H54 (cell line): ENCODE results near the gene ULK2.
"Not testable (repeated sequence)": the region's sequence is repeated elsewhere in the genome, so short reads cannot be mapped to it uniquely, and the experiment has no call there.

Experiments
- DNase-seq: peaks from one replicate; pipeline ENCODE4 v3.0.0; 2011; ENCODE audit warnings: low spot score, mixed read lengths; ENCODE audit not compliant: insufficient read length
- FAIRE-seq: peaks from 3 replicates; lab custom pipeline; 2011; peaks lifted over from hg19 to GRCh38; lab: Jason Lieb, UNC
- POLR2A ChIP-seq: IDR thresholded peaks from 2 replicates; pipeline ENCODE4 v1.6.1; 2011; ENCODE audit warnings: low read depth, mild to moderate bottlenecking, low read length

ULK2 gene

GRCh38 chr17:19880393-19880792 is 12.7 kb upstream of the ULK2 start:
- no peak for DNase-seq
- no peak for FAIRE-seq
- TF ChIP-seq POLR2A: no peak

DNA sequence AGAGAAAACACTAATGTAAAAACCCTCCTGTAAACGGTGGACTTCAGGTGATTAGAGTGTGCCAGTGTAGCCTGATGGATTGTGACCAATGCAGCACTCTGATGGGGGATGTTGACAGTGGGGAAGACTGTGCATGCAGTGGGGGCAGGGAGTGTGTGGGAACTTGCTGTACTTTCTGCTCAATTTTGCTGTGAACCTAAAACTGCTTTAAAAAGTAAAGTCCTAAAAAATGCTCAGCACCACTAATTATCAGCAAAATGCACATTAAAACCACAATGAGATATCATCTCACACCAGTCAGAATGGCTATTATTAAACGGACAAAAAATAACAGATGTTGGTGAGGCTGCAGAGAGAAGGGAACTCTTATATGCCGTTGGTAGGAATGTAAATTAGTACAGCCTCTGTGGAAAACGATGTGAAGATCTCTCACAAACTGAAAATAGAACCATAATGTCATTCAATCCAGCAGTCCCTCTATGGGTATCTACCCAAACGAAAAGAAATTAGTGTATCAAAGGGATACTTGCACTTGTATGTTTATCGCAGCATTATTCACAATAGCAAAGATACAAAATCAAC is 9.7 kb upstream of the ULK2 start:
- FAIRE-seq: no peak
- no peak for TF ChIP-seq POLR2A
- DNase-seq: no peak

DNA sequence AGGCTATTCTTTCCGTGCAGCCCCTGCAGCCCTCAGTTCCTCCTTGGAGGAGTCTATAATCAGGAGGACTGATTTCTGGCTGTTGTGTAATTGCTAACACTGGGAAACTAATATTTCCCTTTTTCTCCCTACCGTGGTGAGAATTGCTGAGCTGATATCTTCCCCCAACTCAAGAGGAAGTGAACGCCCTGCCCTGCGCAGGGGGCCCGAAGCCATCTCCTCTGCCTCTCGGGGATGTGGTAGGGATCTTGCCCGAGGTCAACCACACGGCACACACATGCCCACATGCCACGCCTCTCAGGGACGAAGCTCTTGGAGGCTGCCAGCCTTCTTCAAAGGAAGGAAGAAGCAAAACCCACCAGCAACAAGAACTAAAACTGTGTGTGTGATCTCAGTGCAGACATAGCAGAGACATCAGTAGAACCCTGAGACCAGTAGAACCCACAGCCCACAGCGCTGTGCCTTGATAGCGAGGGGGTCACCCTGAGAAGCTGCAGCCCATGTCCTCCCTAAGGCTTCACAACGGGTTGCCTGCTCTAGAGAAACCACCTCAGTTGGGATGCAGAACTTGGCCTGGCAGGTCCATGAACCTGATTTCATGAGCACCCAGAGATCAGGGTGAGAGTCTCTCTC is 8.9 kb upstream of the ULK2 start:
- TF ChIP-seq POLR2A: no peak
- no peak for FAIRE-seq
- no peak for DNase-seq

DNA sequence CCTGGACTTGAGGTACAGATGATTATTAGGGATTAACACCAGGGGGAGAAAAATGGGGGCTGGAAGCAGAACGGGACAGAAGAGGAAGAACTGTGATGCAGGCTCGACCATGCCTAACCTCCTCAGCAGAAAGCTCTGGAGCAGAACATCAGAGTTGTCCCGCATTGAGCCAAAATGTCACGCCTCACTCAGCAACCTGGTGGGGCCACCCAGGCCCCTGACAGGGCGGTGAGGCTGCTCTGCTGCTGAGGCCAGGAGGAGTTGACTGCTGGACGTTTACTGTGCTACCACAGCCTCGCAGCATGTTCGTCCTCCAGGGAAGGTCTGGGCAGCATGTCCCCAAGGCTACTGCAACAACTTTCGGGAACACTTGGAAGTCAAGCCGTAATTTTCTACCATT is 6.5 kb upstream of the ULK2 start:
- no peak for TF ChIP-seq POLR2A

DNA sequence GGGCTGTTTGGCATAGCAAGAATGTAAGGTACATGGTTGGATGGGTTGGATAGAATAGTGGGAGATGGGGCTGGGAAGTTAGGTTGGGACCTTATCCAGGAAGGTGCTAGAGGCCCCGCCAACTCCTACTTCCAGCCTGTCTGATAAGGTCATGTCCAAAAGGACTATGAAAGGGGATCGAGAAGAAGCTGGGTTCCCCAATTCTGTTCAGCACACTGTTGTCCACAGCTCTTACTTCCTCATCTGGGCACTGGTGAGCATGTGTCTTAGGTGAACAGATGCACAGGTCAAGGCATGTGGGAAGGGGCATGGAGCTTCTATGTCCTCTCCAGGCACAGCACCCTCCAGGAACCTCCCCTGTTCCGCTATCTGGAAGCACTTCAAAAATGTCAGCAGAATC is 5.6 kb upstream of the ULK2 start:
- TF ChIP-seq POLR2A: no peak
- DNase-seq (no peak), FAIRE-seq (no peak)

More for the DNA sequence above, 6.5 kb upstream of the ULK2 start:
- no peak for DNase-seq
- FAIRE-seq: no peak

- no peak for TF ChIP-seq POLR2A
- FAIRE-seq (no peak), DNase-seq (no peak)
Observed at GRCh38 chr17:19868079-19868395, 301 bp upstream of the ULK2 start.

DNA sequence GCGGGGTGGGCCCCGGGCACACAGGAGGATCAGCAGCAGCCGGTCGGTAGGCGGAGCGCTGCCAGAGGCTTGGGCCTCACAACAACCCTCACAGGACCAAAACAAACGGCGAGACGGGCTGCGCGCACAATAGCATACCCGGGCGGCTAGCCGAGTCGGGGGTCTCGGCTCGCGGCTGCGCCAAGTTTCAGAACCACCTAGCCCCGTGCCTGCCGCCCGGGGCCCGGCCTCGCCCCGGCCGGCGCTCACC is 732 bp downstream of the ULK2 start:
- peak; percentile 74 for DNase-seq
- no peak for FAIRE-seq
- TF ChIP-seq POLR2A: 0 out of 2 replicates have a peak, but pooled peaks have one; percentile 5

DNA sequence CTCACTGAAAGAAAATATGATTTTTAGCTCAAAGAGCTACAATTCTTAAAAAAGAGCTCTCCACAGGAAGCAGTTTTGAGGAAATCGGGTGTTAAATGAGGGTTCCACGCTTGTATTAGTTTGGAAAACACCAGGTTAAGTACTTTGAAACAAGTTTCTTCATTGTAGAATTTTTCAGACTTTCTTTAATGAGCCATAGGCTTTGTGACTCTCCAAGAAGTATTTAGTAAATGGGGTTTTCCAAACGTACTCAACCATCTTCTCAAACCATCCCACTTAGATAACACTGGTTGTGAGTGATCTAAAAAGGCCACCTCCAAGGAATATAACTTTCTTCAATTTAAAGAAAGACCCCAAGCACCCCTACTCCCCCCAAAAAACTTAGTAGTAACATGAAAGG is 2.7 kb downstream of the ULK2 start:
- FAIRE-seq (no peak), DNase-seq (no peak)
- no peak for TF ChIP-seq POLR2A

- not testable (repeated sequence) for FAIRE-seq, DNase-seq
Observed at GRCh38 chr17:19860647-19861177, 7.0 kb downstream of the ULK2 start.

DNA sequence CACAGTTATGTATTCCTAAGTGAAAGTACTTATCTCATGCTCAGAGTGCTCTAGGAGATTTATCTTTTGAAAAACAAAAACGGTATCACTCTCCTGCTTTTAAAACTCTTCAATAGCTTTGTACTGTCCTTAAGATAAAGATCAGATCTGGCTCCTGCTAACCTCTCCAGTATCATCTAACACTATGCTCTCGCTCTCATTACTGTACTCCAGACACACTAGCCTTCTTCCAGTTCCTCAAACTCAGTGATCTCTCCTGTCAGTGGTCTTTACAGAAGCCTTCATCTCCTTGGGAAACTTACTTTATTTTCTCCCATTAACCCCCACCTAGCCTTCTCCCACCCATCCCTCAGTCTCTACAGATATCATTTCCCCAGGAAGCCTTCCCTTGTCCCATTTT is 10.1 kb downstream of the ULK2 start:
- FAIRE-seq: no peak
- DNase-seq: no peak
- TF ChIP-seq POLR2A: no peak

- TF ChIP-seq POLR2A: no peak
- DNase-seq (no peak), FAIRE-seq (no peak)
Observed at GRCh38 chr17:19833914-19834313, 33.8 kb downstream of the ULK2 start.

DNA sequence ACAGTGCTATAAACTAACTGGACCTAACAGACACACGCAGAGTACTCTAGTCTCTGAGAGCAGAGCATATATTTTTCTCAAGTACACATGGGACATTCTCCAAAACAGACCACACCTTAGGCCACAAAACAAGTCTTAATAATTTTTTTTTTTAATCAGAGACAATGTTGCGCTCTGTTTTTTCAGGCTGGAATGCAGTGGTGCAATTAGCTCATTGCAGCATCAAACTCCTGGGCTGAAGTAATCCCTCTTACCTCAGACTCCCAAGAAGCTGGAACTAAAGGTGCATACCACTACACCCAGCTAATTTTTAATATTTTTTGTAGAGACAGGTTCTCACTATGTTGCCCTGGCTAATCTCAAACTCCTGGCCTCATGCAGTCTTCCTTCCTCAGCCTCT is 37.7 kb downstream of the ULK2 start:
- DNase-seq (no peak), FAIRE-seq (no peak)
- TF ChIP-seq POLR2A: no peak

DNA sequence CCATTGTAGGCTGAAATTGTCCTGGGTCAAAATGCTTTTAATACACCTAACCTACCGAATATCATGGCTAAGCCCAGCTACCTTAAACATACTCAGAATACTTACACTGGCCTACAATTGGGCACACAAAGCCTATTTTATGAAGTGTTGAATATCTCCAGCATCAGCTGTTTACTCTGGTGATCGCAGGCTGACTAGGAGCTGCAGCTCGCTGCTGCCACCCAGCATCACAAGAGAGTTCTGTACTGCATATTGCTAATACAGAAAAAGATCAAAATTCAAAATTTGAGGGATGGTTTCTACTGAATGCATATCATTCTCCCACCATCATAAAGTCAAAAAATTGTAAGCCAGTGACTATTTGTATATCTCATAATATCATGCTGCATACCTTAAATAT is 55.3 kb downstream of the ULK2 start:
- FAIRE-seq: peak; percentile 91
- DNase-seq: peak; percentile 15
- TF ChIP-seq POLR2A: no peak

GRCh38 chr17:19805006-19805405 is 62.7 kb downstream of the ULK2 start:
- TF ChIP-seq POLR2A: no peak
- DNase-seq: no peak
- no peak for FAIRE-seq

DNA sequence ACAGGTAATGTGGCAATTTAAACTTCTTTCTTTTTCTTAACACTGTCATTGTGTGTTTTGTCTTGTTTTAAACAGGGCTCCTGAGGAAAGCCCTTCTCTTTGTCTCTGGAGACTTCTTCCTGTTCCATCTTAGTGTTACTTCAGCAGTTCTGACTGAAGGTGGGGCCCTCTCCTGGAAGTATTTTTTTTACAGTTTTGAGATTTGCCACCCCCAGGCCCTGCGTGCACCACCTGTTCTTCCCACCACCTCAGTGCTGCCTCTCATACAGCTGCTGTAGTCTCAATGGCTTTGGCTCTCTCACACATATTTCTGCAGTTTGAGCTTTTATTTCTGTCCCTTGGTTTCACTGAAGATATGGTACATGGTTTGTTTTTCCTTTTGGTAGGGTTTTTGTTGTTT is 67.2 kb downstream of the ULK2 start:
- DNase-seq: no peak
- no peak for TF ChIP-seq POLR2A
- FAIRE-seq: no peak
